ENCODE measurements around the gene ADRA2C. TPM values are rescaled to one million over a fixed set of nuclear protein-coding genes. Genes with fewer than 3 reads are reported as not detected.

ADRA2C gene
- total and polyA plus RNA-seq, 2 of the 13 experiments (the other 11 are each of a cell fraction or from before 2014, with no cell fraction given), result 15.4 to 69.7 TPM

DNA sequence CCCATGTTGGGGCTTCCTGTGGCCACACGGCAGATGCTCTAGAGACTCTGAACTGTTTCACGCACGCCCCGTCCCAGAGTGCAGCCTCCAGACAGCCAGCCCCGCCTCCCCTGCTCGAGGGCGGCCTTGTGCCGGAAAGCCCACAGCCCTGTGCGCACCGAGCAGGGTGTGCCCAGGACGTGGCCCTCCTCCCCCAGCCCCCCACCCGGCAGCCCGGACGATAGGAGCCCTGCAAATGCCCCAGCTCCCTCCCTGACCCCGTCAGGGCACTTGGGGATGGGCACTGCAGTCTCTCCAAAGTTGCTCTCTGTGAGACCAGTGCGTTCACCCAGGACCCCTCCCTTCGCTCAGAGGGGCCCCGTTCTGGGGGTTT, 37.3 kb downstream of the ADRA2C start (continued):
- TF ChIP-seq, protein P1, sequence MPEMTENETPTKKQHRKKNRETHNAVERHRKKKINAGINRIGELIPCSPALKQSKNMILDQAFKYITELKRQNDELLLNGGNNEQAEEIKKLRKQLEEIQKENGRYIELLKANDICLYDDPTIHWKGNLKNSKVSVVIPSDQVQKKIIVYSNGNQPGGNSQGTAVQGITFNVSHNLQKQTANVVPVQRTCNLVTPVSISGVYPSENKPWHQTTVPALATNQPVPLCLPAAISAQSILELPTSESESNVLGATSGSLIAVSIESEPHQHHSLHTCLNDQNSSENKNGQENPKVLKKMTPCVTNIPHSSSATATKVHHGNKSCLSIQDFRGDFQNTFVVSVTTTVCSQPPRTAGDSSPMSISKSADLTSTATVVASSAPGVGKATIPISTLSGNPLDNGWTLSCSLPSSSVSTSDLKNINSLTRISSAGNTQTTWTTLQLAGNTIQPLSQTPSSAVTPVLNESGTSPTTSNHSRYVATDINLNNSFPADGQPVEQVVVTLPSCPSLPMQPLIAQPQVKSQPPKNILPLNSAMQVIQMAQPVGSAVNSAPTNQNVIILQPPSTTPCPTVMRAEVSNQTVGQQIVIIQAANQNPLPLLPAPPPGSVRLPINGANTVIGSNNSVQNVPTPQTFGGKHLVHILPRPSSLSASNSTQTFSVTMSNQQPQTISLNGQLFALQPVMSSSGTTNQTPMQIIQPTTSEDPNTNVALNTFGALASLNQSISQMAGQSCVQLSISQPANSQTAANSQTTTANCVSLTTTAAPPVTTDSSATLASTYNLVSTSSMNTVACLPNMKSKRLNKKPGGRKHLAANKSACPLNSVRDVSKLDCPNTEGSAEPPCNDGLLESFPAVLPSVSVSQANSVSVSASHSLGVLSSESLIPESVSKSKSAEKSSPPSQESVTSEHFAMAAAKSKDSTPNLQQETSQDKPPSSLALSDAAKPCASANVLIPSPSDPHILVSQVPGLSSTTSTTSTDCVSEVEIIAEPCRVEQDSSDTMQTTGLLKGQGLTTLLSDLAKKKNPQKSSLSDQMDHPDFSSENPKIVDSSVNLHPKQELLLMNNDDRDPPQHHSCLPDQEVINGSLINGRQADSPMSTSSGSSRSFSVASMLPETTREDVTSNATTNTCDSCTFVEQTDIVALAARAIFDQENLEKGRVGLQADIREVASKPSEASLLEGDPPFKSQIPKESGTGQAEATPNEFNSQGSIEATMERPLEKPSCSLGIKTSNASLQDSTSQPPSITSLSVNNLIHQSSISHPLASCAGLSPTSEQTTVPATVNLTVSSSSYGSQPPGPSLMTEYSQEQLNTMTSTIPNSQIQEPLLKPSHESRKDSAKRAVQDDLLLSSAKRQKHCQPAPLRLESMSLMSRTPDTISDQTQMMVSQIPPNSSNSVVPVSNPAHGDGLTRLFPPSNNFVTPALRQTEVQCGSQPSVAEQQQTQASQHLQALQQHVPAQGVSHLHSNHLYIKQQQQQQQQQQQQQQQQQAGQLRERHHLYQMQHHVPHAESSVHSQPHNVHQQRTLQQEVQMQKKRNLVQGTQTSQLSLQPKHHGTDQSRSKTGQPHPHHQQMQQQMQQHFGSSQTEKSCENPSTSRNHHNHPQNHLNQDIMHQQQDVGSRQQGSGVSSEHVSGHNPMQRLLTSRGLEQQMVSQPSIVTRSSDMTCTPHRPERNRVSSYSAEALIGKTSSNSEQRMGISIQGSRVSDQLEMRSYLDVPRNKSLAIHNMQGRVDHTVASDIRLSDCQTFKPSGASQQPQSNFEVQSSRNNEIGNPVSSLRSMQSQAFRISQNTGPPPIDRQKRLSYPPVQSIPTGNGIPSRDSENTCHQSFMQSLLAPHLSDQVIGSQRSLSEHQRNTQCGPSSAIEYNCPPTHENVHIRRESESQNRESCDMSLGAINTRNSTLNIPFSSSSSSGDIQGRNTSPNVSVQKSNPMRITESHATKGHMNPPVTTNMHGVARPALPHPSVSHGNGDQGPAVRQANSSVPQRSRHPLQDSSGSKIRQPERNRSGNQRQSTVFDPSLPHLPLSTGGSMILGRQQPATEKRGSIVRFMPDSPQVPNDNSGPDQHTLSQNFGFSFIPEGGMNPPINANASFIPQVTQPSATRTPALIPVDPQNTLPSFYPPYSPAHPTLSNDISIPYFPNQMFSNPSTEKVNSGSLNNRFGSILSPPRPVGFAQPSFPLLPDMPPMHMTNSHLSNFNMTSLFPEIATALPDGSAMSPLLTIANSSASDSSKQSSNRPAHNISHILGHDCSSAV (CRISPR knock-in tag; IDR thresholded peaks at IDR 0.05; ENCODE audit: borderline replicate concordance), result no peak
- TF ChIP-seq ARID2 (CRISPR knock-in tag; IDR thresholded peaks at IDR 0.05; ENCODE audit: borderline replicate concordance) (no peak), NFIB (CRISPR knock-in tag; IDR thresholded peaks at IDR 0.05; ENCODE audit: borderline replicate concordance) (no peak), FLYWCH1 (CRISPR knock-in tag; IDR thresholded peaks at IDR 0.05) (no peak), ZMAT3 (CRISPR knock-in tag; conservative IDR thresholded peaks at IDR 0.05) (no peak), DMAP1 (CRISPR knock-in tag; IDR thresholded peaks at IDR 0.05) (peak; percentile 32), SRF (IDR thresholded peaks at IDR 0.05; ENCODE audit: low read depth, low read length) (no peak), ZBTB8A (CRISPR knock-in tag; IDR thresholded peaks at IDR 0.05; ENCODE audit: borderline replicate concordance, low read depth) (no peak), NFATC3 (CRISPR knock-in tag; IDR thresholded peaks at IDR 0.05) (no peak), RAD21 (CRISPR knock-in tag; IDR thresholded peaks at IDR 0.05) (no peak), ZNF180 (CRISPR knock-in tag; IDR thresholded peaks at IDR 0.05; ENCODE audit: borderline replicate concordance, low read depth) (no peak), ZNF343 (CRISPR knock-in tag; IDR thresholded peaks at IDR 0.05) (no peak), SRSF4 (IDR thresholded peaks at IDR 0.05; ENCODE audit: low read depth, low read length, poor library complexity, severe bottlenecking) (no peak), SMAD3 (CRISPR knock-in tag; IDR thresholded peaks at IDR 0.05) (no peak), JARID2 (CRISPR knock-in tag; IDR thresholded peaks at IDR 0.05; ENCODE audit: insufficient replicate concordance) (no peak), ZC3H13 (CRISPR knock-in tag; IDR thresholded peaks at IDR 0.05) (no peak), TMF1 (CRISPR knock-in tag; IDR thresholded peaks at IDR 0.05; ENCODE audit: low read depth) (no peak), SNAPC5 (CRISPR knock-in tag; IDR thresholded peaks at IDR 0.05; ENCODE audit: borderline replicate concordance) (no peak), SOX13 (IDR thresholded peaks at IDR 0.05) (no peak), SOX13 (CRISPR knock-in tag; conservative IDR thresholded peaks at IDR 0.05 in 1 of 2, IDR thresholded peaks at IDR 0.05 in 1 of 2) (no peak; a peak in 1 of 4 replicates)
- TF ChIP-seq, protein P2, sequence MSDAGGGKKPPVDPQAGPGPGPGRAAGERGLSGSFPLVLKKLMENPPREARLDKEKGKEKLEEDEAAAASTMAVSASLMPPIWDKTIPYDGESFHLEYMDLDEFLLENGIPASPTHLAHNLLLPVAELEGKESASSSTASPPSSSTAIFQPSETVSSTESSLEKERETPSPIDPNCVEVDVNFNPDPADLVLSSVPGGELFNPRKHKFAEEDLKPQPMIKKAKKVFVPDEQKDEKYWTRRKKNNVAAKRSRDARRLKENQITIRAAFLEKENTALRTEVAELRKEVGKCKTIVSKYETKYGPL (CRISPR knock-in tag; IDR thresholded peaks at IDR 0.05), result no peak
- TF ChIP-seq, protein P3, sequence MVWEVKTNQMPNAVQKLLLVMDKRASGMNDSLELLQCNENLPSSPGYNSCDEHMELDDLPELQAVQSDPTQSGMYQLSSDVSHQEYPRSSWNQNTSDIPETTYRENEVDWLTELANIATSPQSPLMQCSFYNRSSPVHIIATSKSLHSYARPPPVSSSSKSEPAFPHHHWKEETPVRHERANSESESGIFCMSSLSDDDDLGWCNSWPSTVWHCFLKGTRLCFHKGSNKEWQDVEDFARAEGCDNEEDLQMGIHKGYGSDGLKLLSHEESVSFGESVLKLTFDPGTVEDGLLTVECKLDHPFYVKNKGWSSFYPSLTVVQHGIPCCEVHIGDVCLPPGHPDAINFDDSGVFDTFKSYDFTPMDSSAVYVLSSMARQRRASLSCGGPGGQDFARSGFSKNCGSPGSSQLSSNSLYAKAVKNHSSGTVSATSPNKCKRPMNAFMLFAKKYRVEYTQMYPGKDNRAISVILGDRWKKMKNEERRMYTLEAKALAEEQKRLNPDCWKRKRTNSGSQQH (CRISPR knock-in tag; IDR thresholded peaks at IDR 0.05; ENCODE audit: low read depth), result no peak

All from HepG2 (cell line).